Transverse colon (tissue), 4 donors: ENCODE results near the gene STK39. TPM values are rescaled to one million over a fixed set of nuclear protein-coding genes. Genes with fewer than 3 reads are reported as not detected.

Experiments
- DNase-seq: peaks from one replicate; pipeline ENCODE4 v3.0.0-alpha.2; 2019
- H3K27ac ChIP-seq, 4 donors: fragments of 200-600 bp; sonication (generic); 2 replicates each; pipeline ENCODE4 v1.5.1; 2016 to 2018; ENCODE audit warnings: inconsistent platforms in 4 of 4
- H3K27me3 ChIP-seq: fragments of 200-600 bp; sonication (generic); 2 replicates; pipeline ENCODE4 v1.5.1; 2017; ENCODE audit warnings: inconsistent platforms
- H3K36me3 ChIP-seq, 4 donors: fragments of 200-600 bp; sonication (generic); 2 replicates each; pipeline ENCODE4 v1.5.1; 2017 to 2019; ENCODE audit warnings: inconsistent platforms in 4 of 4
- H3K4me1 ChIP-seq, 4 donors: fragments of 200-600 bp; sonication (generic); 2 replicates each; pipeline ENCODE4 v1.5.1; 2017 to 2020; ENCODE audit warnings: inconsistent platforms in 4 of 4
- H3K4me3 ChIP-seq, 4 donors: fragments of 200-600 bp; sonication (generic); 1 replicate in 1 of 4; 2 replicates in 3 of 4; pipeline versions ENCODE4 v1.5.1 to v1.6.1; 2017 to 2019; ENCODE audit warnings: inconsistent platforms in 4 of 4
- H3K9me3 ChIP-seq, 2 donors: fragments of 200-600 bp; sonication (generic); 2 replicates each; pipeline ENCODE4 v1.5.1; 2017 to 2019; ENCODE audit warnings: inconsistent platforms in 2 of 2
- EP300 ChIP-seq: sonication (generic); formaldehyde crosslinking; IDR thresholded peaks from one replicate; pipeline ENCODE4 v1.6.1; 2017; ENCODE audit warnings: antibody characterized with exemption, low read depth
- POLR2A ChIP-seq: fragments of 450-650 bp; IDR thresholded peaks from one replicate; pipeline ENCODE4 v1.6.1; 2016; ENCODE audit warnings: antibody characterized with exemption, mild to moderate bottlenecking, moderate library complexity
- POLR2AphosphoS5 ChIP-seq, 3 donors: sonication (generic); formaldehyde crosslinking; IDR thresholded peaks; one replicate each; pipeline ENCODE4 v1.6.1; 2016; ENCODE audit warnings: antibody characterized with exemption in 3 of 3
- WGBS, 2 donors: methylation state at CpG; one replicate each; pipeline ENCODE4 v1.1.5; 2018; ENCODE audit warnings: low coverage in 1 of 2; 5-methylcytosine and 5-hydroxymethylcytosine counted together
- in situ Hi-C, 4 donors: fragments of 200-750 bp; cut with MboI; loops; one replicate each; pipeline versions ENCODE4 v1.15.0 to v1.15.1; 2017; ENCODE audit warnings: low sequenced_read_pairs in 3 of 4, low pct_ligation_motif_present in 1 of 4, low pct_unique_long_range_greater_than_20kb in 1 of 4
- intact Hi-C: fragments of 100-400 bp; cut with DNase I; formaldehyde crosslinking; loops from one replicate; pipeline ENCODE4 v1.15.1; 2023; ENCODE audit warnings: low total_unique reads
- total RNA-seq, 4 donors: library from RNA; depleted of rRNA; stranded (reverse); fragments of >200 nt; gene quantifications; one replicate each; pipeline ENCODE4 v1.1.0, GENCODE V29; 2016
- TF ChIP-seq, protein P1 (sequence below), 5 experiments: fragments of 200-600 bp in 3 of 5; fragments of 450-650 bp in 2 of 5; sonication (generic) in 3 of 5; IDR thresholded peaks; 1 replicate in 2 of 5; 2 replicates in 3 of 5; pipeline ENCODE4 v1.5.1; 2016 to 2017; ENCODE audit warnings: antibody characterized with exemption in 5 of 5, inconsistent platforms in 3 of 5, mild to moderate bottlenecking in 2 of 5, moderate library complexity in 1 of 5

The STK39 gene
- total RNA-seq, 4 donors from 2014 or later = 30.6 to 46.1 (median 36.7) TPM

DNA sequence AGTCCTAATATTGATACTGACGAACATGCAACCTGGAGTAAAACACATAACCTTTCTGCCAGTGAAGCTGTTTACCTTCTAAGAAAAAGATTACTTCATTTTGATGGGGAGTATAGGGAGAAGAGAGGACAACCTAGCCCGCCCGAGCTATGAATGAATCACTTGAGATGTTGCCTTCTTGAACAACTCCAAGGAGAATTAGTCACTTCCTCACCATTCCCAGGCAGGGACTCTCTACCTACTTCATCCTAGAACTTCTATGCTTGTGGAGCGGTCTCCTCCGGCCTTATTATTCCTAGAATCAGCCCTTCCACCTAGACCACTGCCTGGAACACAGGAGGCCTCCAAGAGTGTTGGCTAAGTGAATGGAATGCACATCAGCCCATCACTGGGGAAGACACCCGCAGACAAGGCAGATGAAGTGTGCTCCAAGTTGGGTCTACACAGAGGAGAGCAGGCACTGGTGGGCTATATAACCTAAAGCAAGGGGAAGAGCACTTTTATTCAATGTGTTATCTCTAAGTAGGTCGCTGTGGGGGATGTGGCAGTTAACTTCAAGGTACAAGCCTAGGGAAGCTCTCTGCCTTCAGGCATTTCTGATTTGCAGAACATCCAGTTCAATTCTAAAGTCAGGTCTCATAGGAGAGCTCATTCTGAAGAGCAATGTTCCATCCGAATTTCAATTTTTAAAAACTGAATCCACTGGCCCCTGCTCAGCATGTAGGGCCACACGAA is 57.4 kb downstream of the STK39 start:
- intact Hi-C loops (no loop called here), in situ Hi-C loops (no loop called here)
- DNase-seq = peak; percentile 35
- Histone ChIP-seq H3K4me3 (no peak overlapping the region), H3K9me3 (no peaks in the 10 kb centered on the region), H3K36me3 (no peaks in the 10 kb centered on the region), H3K27ac (peak overlapping the region; percentile 68 to 81 (median 78)), H3K4me1 (peaks cover 28 to 96% (median 58%) of the 10 kb centered on the region in 4 donors), H3K27me3 (no peaks in the 10 kb centered on the region)
- TF ChIP-seq POLR2A = no peak
- TF ChIP-seq POLR2AphosphoS5 (IDR thresholded peaks at IDR 0.05) = no peak
- TF ChIP-seq, protein P1, sequence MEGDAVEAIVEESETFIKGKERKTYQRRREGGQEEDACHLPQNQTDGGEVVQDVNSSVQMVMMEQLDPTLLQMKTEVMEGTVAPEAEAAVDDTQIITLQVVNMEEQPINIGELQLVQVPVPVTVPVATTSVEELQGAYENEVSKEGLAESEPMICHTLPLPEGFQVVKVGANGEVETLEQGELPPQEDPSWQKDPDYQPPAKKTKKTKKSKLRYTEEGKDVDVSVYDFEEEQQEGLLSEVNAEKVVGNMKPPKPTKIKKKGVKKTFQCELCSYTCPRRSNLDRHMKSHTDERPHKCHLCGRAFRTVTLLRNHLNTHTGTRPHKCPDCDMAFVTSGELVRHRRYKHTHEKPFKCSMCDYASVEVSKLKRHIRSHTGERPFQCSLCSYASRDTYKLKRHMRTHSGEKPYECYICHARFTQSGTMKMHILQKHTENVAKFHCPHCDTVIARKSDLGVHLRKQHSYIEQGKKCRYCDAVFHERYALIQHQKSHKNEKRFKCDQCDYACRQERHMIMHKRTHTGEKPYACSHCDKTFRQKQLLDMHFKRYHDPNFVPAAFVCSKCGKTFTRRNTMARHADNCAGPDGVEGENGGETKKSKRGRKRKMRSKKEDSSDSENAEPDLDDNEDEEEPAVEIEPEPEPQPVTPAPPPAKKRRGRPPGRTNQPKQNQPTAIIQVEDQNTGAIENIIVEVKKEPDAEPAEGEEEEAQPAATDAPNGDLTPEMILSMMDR (IDR thresholded peaks at IDR 0.05) = no peak
- no peak for TF ChIP-seq EP300
- 70 to 74% methylated on average over 7 to 9 of the region's 9 CpGs for WGBS, 2 donors

DNA sequence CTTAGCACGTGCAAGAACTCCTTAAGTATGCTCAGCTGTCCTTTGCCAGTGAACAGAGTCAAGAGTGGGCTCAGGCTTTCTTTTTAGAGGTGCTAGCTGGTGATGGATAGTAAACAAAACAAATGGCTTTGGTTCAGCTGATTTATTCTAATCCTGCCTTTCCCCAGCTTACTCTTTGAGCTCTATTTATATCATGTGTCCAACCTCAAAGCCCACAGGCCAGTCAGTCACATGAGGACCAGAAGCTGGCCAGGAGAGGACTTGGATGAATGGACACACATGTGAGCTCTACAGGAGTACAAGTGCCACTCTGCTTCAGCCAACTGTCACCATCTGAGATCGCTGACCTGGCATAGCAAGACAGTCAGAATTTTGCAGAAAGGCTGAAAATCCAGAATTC is 59.4 kb downstream of the STK39 start:
- no peak overlapping the region for H3K4me3 ChIP-seq
- 92 to 100% methylated on average over 1 to 2 of the region's 2 CpGs for WGBS, 2 donors
- TF ChIP-seq POLR2A (no peak), EP300 (no peak), POLR2AphosphoS5 (IDR thresholded peaks at IDR 0.05) (no peak)
- TF ChIP-seq, protein P1 (IDR thresholded peaks at IDR 0.05) = no peak
- H3K36me3 ChIP-seq = no peaks in the 10 kb centered on the region
- H3K9me3 ChIP-seq = no peaks in the 10 kb centered on the region
- DNase-seq = no peak
- peaks cover 27 to 85% (median 56%) of the 10 kb centered on the region in 4 donors for H3K4me1 ChIP-seq
- in situ Hi-C loops (no loop called here), intact Hi-C loops (no loop called here)
- H3K27ac ChIP-seq = peak overlapping the region in 2 of 4 donors; percentile 69 to 72
- H3K27me3 ChIP-seq = no peaks in the 10 kb centered on the region

DNA sequence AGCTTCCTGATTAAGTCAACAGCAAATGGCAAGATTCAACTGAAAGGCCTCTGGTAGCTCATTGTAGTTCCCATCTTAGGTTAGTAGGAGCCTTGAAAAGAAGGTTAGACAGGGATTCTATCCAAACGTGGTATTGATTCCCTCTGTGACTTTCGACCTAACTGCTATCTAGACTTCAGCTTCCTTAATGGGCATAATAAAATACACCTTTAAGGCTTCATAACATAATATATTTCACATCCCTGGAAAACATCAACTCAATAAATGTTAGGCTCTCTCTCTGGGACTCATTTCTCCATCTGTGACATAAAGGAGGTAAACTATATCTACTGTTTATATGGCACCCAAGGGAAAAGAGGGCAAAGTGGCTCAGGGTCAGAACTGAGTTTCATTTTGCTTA is 60.9 kb downstream of the STK39 start:
- 19 to 50% methylated on average over 2 of the region's 2 CpGs for WGBS, 2 donors
- intact Hi-C loops (no loop called here), in situ Hi-C loops (no loop called here)
- no peaks in the 10 kb centered on the region for H3K9me3 ChIP-seq
- no peaks in the 10 kb centered on the region for H3K27me3 ChIP-seq
- H3K4me1 ChIP-seq = peaks cover 22 to 78% (median 48%) of the 10 kb centered on the region in 4 donors
- DNase-seq = no peak
- H3K36me3 ChIP-seq = no peaks in the 10 kb centered on the region
- H3K27ac ChIP-seq = peak overlapping the region; percentile 55 to 72 (median 64)
- no peak for TF ChIP-seq EP300
- peak; percentile 8 for TF ChIP-seq POLR2A
- TF ChIP-seq, protein P1 (IDR thresholded peaks at IDR 0.05) = no peak
- TF ChIP-seq POLR2AphosphoS5 (IDR thresholded peaks at IDR 0.05) = peak in 1 of 3 donors; percentile 10
- no peak overlapping the region for H3K4me3 ChIP-seq

DNA sequence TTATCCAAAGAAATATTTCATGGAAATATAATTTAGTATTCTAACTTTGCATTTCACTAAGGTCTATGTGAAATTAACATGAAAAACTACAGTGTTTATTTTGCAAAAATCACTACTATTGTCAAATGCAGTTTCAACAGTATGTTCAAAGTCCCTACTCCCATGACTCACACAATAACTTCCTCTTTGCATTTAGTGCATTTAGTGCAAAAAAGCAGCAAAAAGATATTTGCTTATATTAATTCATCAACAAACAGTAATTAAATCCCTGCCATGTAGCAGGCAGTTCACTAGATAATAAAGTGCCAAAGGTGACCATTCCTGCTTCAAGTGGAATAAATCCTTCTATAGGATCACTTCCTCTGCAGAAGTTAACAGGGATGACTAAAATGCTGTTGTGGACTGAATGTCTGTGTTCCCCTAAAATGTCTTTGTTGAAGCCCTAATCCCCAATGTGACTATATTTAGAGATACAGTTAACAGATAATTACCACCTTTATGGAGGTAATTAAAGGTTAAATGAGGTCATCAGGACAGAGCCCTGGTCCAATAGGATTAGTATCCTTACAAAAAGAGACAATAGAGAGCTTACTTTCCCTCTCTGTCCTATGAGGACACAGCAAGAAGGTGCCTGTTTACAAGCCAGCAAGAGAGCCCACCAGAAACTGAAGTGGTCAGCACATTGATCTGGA is 61.7 kb downstream of the STK39 start:
- TF ChIP-seq EP300 (no peak), POLR2A (no peak), POLR2AphosphoS5 (IDR thresholded peaks at IDR 0.05) (no peak)
- TF ChIP-seq, protein P1 (IDR thresholded peaks at IDR 0.05) = no peak
- no peak for DNase-seq
- in situ Hi-C loops (no loop called here), intact Hi-C loops (no loop called here)
- H3K9me3 ChIP-seq = no peaks in the 10 kb centered on the region
- H3K4me1 ChIP-seq = peaks cover 20 to 76% (median 46%) of the 10 kb centered on the region in 4 donors
- no peak overlapping the region for H3K4me3 ChIP-seq
- H3K27me3 ChIP-seq = no peaks in the 10 kb centered on the region
- H3K27ac ChIP-seq = peak overlapping the region; percentile 55 to 72 (median 64)
- H3K36me3 ChIP-seq = no peaks in the 10 kb centered on the region
